HCT116 (cell line): ENCODE results near the gene FAM9A. TPM values are rescaled to one million over a fixed set of nuclear protein-coding genes. Genes with fewer than 3 reads are reported as not detected.
"Not testable (repeated sequence)": the region's sequence is repeated elsewhere in the genome, so short reads cannot be mapped to it uniquely, and the experiment has no call there.

ENCODE experiments used
- ATAC-seq: fragments of 200-7000 bp; cut with Tn5 transposase; 2 replicates; pipeline ENCODE4 v1.9.1; 2020; ENCODE audit warnings: mild to moderate bottlenecking, moderate library complexity
- BruUV-seq: library from RNA; stranded (reverse); fragments of 400-500 nt; replicated peaks from 2 replicates; lab custom pipeline; 2021; lab: Mats Ljungman, UMichigan
- CTCF ChIA-PET: fragments of 300-600 bp; sonication (Branson Sonifier 250); formaldehyde crosslinking; loops from one replicate; lab custom pipeline; 2021; ENCODE audit warnings: antibody characterized with exemption; lab: Charles Lee
- POLR2A ChIA-PET: fragments of 300-600, 350-600 bp; sonication (Branson Sonifier 250); formaldehyde crosslinking; loops from one replicate; lab custom pipeline; 2021; ENCODE audit warnings: antibody characterized with exemption; lab: Charles Lee
- RAD21 ChIA-PET, 2 experiments: fragments of 300-600 bp; sonication (Branson Sonifier 250); formaldehyde crosslinking; loops; one replicate each; lab custom pipeline; 2023; ENCODE audit warnings: low total read pairs in 2 of 2; ENCODE audit not compliant: uncharacterized antibody in 2 of 2, unreplicated experiment in 2 of 2, low non-redundant PET in 1 of 2; lab: Charles Lee
- DNase-seq: peaks from one replicate; pipeline ENCODE4 v3.0.0-alpha.2; 2010; ENCODE audit warnings: low read depth, low spot score
- H2AFZ ChIP-seq: fragments of 200-600 bp; shearing (Covaris generic), sonication (generic); 2 replicates; pipeline ENCODE4 v1.6.1; 2017; ENCODE audit warnings: low read depth, mixed run types, mixed read lengths, antibody characterized with exemption, low read length; ENCODE audit not compliant: poor library complexity, severe bottlenecking
- H3K27ac ChIP-seq: 2 replicates; pipeline ENCODE4 v1.5.1; 2012; ENCODE audit warnings: low read depth, low read length
- H3K27me3 ChIP-seq: fragments of 200-600 bp; sonication (generic); 2 replicates; pipeline ENCODE4 v1.6.1; 2016; ENCODE audit warnings: mixed run types, low read length, mixed read lengths; ENCODE audit not compliant: insufficient read depth
- H3K36me3 ChIP-seq, 2 experiments: fragments of 200-500 bp in 1 of 2; fragments of 200-600 bp in 1 of 2; sonication (Bioruptor generic) in 1 of 2; sonication (generic) in 1 of 2; 2 replicates each; pipeline versions ENCODE4 v1.5.1 to v1.6.1; 2014 to 2016; ENCODE audit warnings: low read length in 2 of 2, inconsistent platforms in 1 of 2, mixed read lengths in 1 of 2, mixed run types in 1 of 2; ENCODE audit not compliant: insufficient read depth in 2 of 2, control insufficient read depth in 1 of 2
- H3K4me1 ChIP-seq, 2 experiments: fragments of 200-600 bp in 1 of 2; sonication (generic) in 1 of 2; 2 replicates each; pipeline versions ENCODE4 v1.5.1 to v1.6.1; 2012 to 2017; ENCODE audit warnings: low read length in 2 of 2, inconsistent platforms in 1 of 2, mild to moderate bottlenecking in 1 of 2, mixed read lengths in 1 of 2, mixed run types in 1 of 2, moderate library complexity in 1 of 2; ENCODE audit not compliant: insufficient read depth in 2 of 2, control insufficient read depth in 1 of 2
- H3K4me2 ChIP-seq: fragments of 200-600 bp; sonication (generic); 2 replicates; pipeline ENCODE4 v1.6.1; 2017; ENCODE audit warnings: mixed run types, low read length, mixed read lengths
- H3K4me3 ChIP-seq, 2 experiments: fragments of 200-600 bp in 1 of 2; sonication (generic) in 1 of 2; replicated peaks in 1 of 2; 2 replicates each; pipeline ENCODE4 v1.5.1; 2011 to 2016; ENCODE audit warnings: low read length in 2 of 2, control low read depth in 1 of 2, low read depth in 1 of 2, mild to moderate bottlenecking in 1 of 2, mixed read lengths in 1 of 2, mixed run types in 1 of 2
- H3K79me2 ChIP-seq: fragments of 200-600 bp; sonication (generic); 2 replicates; pipeline ENCODE4 v1.6.1; 2017; ENCODE audit warnings: mild to moderate bottlenecking, mixed run types, low read length, moderate library complexity, mixed read lengths; ENCODE audit not compliant: insufficient read depth
- H3K9ac ChIP-seq: fragments of 200-600 bp; sonication (generic); 2 replicates; pipeline ENCODE4 v1.6.1; 2016; ENCODE audit warnings: low read length, mixed read lengths
- H3K9me2 ChIP-seq: fragments of 200-600 bp; sonication (generic), shearing (Covaris generic); 2 replicates; pipeline ENCODE4 v1.6.1; 2017; ENCODE audit warnings: mixed run types, mild to moderate bottlenecking, moderate library complexity; ENCODE audit not compliant: insufficient read depth
- H3K9me3 ChIP-seq, 2 experiments: fragments of 200-500 bp in 1 of 2; fragments of 200-600 bp in 1 of 2; sonication (Bioruptor generic) in 1 of 2; sonication (generic) in 1 of 2; 2 replicates each; pipeline ENCODE4 v1.6.1; 2014 to 2017; ENCODE audit warnings: low read length in 2 of 2, mixed read lengths in 2 of 2, inconsistent platforms in 1 of 2, low read depth in 1 of 2, mild to moderate bottlenecking in 1 of 2, mixed run types in 1 of 2, moderate library complexity in 1 of 2; ENCODE audit not compliant: control insufficient read depth in 1 of 2, insufficient read depth in 1 of 2
- H4K20me1 ChIP-seq: fragments of 200-600 bp; sonication (generic), shearing (Covaris generic); 2 replicates; pipeline ENCODE4 v1.6.1; 2017; ENCODE audit warnings: mixed run types, mild to moderate bottlenecking, moderate library complexity; ENCODE audit not compliant: insufficient read depth
- intact Hi-C: fragments of 100-400 bp; cut with micrococcal nuclease; formaldehyde crosslinking; loops from 2 replicates; pipeline ENCODE4 v1.10.0; 2022
- total RNA-seq: library from RNA; stranded (reverse); gene quantifications from one replicate; pipeline ENCODE4 v1.2.1, GENCODE V29; 2021; ENCODE audit not compliant: unreplicated experiment

Gene FAM9A
- total RNA-seq, 1 experiment from 2014 or later, result not detected

DNA sequence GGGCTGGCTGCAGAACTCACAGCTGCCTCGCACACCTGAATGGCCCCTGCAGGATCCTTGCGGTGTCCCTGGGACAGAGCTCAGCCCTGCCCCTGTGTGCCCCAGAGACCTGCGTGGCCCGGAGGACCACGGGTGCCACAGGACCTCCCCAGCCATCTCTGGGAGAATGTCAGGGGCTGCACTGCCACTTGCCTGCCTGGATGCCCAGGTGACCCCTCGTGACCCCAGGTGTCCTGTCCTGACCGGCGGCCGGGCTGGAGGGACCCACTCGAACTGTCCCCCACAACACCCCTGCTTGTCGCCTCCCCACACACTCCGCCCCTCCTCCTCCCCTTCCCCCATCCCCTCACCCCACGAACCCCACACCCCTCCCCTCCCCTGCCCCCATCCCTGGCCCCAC is 1.9 kb downstream of the FAM9A start:
- CTCF ChIA-PET, POLR2A ChIA-PET, intact Hi-C loops, H3K4me3 ChIP-seq, H3K9me3 ChIP-seq, H3K4me1 ChIP-seq, H3K27ac ChIP-seq, ATAC-seq, H4K20me1 ChIP-seq, DNase-seq, H3K36me3 ChIP-seq, H3K9me2 ChIP-seq, H3K79me2 ChIP-seq, H2AFZ ChIP-seq, BruUV-seq, H3K27me3 ChIP-seq, H3K4me2 ChIP-seq, H3K9ac ChIP-seq, RAD21 ChIA-PET: not testable (repeated sequence)

DNA sequence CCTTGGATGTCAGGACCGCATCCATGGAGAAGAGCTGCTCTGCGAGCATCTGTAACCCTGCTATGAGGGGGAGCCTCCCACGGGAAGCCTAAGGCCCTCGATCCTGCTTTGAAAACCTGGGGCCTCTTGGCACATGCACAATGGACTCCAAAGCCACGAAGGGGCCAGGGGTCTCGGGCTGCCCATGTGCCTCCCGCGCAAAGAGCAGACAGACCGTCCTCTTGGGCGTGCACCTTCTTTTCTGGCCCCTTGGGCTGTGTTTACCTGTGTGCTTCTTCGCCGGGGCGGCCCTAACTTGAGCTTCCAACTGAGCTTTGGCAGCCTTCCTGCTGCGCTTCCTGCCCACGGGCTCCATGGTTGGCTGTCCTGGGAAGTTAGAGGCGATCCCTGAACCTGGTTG is 2.5 kb downstream of the FAM9A start:
- H3K9ac ChIP-seq, H3K36me3 ChIP-seq, H3K27ac ChIP-seq, intact Hi-C loops, H3K9me2 ChIP-seq, H3K9me3 ChIP-seq, H3K27me3 ChIP-seq, H3K4me1 ChIP-seq, POLR2A ChIA-PET, CTCF ChIA-PET, RAD21 ChIA-PET, H2AFZ ChIP-seq, H3K4me3 ChIP-seq, DNase-seq, ATAC-seq, H4K20me1 ChIP-seq, H3K79me2 ChIP-seq, BruUV-seq, H3K4me2 ChIP-seq: not testable (repeated sequence)

DNA sequence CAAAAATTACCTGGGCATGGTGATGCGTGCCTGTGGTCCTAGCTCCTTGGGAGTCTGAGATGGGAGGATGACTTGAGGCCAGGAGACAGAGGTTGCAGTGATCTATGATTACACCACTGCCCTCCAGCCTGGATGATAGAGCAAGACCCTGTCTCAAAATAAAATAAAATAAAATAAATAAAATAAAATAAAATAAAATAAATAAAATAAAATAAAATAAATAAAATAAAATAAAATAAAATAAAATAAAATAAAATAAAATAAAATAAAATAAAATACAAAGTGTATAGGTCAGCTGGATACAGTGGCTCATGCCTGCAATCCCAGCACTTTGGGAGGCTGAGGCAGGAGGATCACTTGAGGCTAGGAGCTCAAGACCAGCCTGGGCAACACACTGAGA is 14.1 kb downstream of the FAM9A start:
- POLR2A ChIA-PET, H3K36me3 ChIP-seq, H3K9me2 ChIP-seq, H3K9ac ChIP-seq, H3K27ac ChIP-seq, H4K20me1 ChIP-seq, BruUV-seq, DNase-seq, H3K4me3 ChIP-seq, intact Hi-C loops, CTCF ChIA-PET, RAD21 ChIA-PET, H3K79me2 ChIP-seq, H3K27me3 ChIP-seq, ATAC-seq, H3K4me1 ChIP-seq, H3K9me3 ChIP-seq, H3K4me2 ChIP-seq, H2AFZ ChIP-seq: not testable (repeated sequence)
